Hematopoietic multipotent progenitor cell treated with erythropoietin and hydrocortisone succinate and interleukin-3 and kit ligand, for 15 days (in vitro differentiated cells): Measurements from ENCODE around the gene ROR1.

Source experiments
- DNase-seq: peaks from one replicate; pipeline ENCODE4 v3.0.0-alpha.2; 2015; ENCODE audit warnings: low spot score

ROR1 gene

DNA sequence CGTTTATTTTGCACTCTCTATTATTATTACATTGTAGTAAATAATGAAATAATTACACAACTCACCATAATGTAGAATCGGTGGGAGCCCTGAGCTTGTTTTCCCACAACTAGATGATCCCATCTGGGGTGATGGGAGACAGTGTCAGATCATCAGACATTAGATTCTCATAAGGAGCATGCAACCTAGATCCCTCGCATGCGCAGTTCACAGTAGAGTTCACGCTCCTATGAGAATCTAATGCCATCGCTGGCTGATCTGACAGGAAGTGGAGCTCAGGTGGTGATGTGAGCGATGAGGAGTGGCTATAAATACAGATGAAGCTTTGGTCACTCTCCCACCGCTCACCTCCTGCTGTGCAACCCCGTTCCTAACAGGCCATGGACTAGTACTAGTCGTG, 112.1 kb downstream of the ROR1 start:
- no peak for DNase-seq

DNA sequence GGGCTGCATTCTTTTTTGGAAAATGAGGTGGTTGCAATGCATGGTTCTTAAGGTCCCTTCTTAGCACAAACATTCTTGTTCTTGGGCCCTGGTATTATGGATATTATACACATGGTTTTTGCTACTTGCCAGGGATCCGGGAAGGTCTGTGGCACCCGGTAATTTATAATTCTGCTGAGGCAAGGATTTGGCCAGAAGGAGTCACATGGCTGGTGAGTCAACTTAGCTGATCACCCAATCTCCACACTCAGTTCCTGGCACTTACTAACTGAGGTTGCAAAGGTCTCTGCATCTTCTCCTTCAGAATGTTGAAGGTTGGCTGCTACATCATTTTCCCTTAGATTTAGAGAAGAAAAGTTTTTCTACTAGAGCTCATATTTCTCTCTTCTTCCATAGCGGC, 112.5 kb downstream of the ROR1 start:
- no peak for DNase-seq

- no peak for DNase-seq
Observed at GRCh38 chr1:63887809-63888208, 114.0 kb downstream of the ROR1 start.

GRCh38 chr1:63888984-63889383, 115.2 kb downstream of the ROR1 start:
- no peak for DNase-seq

DNA sequence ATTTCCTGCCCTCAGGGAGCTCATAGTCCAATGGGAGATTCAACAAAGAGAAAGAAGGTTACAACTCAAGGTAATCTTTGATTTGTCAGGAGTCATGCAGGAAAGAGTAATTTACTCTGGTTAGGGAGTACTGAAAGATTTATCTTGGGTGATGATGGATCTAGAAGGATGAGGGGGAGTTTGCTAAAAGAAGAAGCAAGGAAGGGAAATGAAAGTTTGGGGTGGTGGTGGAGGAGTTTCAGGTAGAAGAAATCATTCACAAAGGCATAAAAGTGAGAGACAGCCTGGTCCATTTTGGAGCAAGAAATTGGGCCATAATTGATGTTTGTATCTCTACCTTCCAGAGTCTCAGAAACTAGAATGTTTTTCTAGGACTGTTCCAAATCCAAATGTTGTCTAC, 116.7 kb downstream of the ROR1 start:
- DNase-seq = no peak

DNA sequence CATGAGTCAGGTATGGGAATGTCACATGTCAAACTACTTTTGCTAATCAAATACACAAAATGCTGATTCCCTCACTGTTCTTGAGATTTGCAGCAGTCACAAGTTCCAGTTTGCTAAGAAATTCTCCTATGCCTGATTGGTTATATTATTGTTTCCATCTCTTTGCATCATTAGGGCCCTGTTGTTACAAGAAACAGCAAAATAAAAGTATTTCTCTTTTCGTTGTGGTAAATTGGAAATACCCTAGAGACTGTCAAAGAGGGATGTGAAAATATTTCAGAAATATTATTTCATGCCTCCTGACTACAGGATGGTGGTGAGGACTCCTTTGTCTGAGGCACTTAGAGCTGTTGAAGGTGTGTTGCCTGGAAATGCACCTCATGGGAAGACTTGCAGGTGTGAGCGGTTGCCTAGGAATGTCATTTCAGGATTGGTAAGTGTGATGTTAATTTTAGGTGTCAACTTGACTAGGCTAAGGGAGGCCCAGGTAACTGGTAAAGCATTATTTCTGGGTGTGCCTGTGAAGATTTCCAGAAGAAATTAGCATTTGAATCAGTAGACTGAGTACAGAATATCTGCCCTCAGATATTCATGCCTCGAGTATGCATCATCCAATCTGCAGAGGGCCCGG, 117.4 kb downstream of the ROR1 start:
- no peak for DNase-seq

- DNase-seq = no peak
Observed at GRCh38 chr1:63892632-63893395, 119.0 kb downstream of the ROR1 start.

GRCh38 chr1:63893976-63894375, 120.2 kb downstream of the ROR1 start:
- DNase-seq = no peak

DNA sequence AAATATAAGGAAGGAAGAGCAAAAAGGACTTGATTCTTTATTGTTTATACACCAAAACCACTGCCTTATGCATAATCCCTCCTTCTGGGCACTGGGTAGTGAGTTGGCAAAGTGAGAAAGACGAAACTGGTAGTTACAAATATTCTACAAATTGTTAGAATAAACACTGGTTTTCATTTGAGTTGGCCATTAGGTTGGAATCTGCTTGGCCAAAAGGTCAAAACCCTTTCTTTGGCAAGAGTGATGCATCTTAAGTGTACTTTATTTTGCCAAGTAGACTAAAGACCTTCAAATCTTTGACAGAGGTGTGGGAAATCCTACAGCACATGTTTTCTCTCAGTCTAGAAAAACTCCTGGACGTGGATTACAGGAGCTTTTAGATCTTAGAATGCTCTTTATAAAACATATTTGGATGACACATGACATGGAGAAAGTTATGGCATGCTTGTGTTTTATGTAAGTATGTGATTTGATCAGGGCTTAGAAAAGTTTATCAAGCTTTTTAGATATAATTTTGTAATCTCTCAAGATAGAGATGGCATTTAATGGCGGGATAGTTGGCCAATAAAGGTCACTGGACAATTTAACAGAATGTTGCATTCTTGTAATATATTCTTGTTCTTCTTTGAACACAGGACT, 120.9 kb downstream of the ROR1 start:
- DNase-seq = no peak

GRCh38 chr1:63896755-63897154, 122.9 kb downstream of the ROR1 start:
- DNase-seq = no peak

DNA sequence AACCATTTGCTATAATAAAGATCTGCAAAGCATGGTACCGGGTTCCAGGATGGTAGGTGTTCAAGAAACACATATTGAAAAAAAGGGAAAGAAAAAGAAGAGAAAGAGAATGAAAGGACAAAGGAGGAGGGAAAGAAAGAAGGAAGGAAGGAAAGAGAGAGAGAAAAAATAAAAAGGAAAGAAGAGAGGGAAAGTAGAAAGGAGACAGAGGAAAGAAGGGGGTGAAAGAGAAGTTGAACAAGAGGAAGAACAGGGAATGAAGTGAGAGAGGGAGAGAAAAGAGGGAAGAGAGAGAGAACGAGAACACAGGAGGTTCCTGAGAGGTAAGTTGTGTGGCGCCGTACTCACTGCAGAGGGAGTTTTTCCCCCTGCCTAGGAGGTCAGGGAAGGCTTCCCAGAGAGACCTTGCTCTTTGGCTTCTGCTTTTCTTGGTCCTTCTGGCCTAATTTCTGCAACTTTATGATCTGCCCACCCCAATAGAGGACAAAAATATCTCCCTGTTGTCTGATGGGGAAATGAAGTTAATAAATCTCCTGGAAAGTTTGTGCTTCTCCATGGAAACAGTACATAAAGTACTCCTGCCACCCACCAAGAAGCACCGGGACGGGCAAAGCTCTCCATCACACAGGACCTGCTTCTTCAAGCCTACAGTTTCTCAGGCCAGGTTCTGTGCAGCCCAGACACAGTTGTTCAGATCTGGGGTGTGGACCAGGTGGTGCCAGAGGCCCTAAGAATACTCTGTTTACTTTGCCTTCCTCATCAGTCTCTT, 124.8 kb downstream of the ROR1 start:
- no peak for DNase-seq

DNA sequence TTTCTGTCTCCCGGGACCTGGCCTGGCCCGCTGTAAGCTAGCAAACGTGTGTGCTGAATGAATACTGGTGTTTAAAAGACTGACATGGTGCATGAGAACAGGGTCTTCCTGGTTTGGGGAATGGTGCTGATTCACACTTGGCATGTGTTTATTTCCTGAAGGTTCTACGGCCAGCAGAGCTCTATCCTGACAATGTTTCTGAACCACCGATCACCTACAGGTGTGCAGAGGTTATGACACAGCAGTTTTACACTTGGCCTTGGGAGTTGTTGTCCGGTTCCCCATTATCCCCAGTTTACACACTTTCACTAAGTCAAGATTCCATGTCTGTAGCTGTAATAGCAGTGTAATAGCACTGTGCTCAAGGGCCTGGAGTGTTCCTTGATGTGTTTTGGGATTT, 127.3 kb downstream of the ROR1 start:
- DNase-seq = no peak

- DNase-seq = no peak
Observed at GRCh38 chr1:63902844-63903589, 129.2 kb downstream of the ROR1 start.

DNA sequence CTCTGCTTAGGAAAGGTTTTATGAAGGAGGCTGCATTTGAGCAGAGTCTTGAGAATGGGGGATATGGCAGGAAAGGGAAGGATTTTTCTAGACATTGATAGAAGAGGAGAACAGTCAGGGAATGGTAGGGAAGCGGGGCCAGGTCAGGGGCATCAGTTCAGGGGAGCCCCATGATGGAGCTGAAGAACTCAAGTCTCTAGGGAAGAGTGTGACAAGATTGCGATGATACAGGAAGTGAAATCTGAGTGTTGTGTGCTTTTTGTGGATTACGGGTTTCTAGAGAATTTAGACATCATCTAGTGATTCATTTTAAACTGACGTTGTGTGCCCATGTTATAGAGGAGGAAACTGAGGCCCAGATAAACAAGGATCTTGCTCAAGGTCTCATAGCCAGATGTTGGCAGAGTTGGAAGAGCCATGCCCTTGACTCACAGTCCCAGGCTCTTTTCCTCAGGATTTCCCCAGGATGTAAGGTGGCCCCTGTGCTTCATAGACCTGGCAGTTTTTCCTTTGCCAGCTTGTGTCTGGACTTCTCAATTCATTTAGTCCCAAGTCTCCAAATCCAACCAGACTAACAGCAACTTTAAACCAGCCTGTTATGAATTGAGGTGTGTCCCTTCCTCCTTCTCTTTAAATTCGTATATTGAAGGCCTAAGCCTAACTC, 130.3 kb downstream of the ROR1 start:
- DNase-seq = no peak

- no peak for DNase-seq
Observed at GRCh38 chr1:63904826-63905225, 131.0 kb downstream of the ROR1 start.

GRCh38 chr1:63906047-63906704, 132.4 kb downstream of the ROR1 start:
- DNase-seq = no peak

- no peak for DNase-seq
Observed at GRCh38 chr1:63907051-63907450, 133.2 kb downstream of the ROR1 start.

DNA sequence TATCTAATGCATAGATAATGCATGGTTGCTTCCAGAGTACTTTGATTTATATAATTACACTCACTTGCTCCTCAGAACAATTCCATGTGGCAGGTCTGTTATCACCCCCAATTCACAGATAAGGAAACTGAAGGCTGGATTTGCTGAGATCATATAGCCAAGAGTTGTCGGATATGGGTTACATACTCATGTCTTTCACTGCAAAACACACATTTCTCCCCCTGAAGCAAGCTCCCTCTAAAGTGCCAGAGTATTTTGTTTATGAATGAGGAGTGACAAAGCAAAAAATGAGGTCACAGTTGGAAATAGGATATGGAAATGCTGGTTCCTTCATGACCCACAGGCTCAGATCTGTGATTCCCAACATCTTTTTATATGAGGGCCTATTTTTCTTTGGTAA, 134.2 kb downstream of the ROR1 start:
- no peak for DNase-seq

- DNase-seq = no peak
Observed at GRCh38 chr1:63909526-63909925, 135.7 kb downstream of the ROR1 start.

DNA sequence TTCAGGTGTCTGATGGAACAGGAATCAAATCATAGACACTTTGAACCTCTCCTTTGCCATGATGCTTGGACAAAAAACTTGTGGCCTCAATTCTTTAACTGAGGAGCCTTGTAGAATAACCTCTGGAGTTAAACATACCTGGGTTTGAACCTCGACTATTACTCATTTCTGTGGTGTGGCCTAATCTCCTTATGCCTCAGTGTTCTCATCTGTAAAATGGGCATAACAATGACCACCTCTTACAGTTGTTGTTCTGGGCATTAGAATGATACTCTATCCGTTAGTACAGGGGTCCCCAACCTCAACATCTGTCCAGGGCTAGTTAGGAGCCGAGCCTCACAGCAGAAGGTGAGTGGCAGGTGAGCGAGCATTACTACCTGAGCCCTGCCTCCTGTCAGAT, 137.2 kb downstream of the ROR1 start:
- no peak for DNase-seq

GRCh38 chr1:63912643-63913042, 138.8 kb downstream of the ROR1 start:
- no peak for DNase-seq
